Epithelial cell of esophagus (primary cell): ENCODE results near the gene TAAR5.

ENCODE experiments used
- DNase-seq: peaks from one replicate; pipeline ENCODE4 v3.0.0; 2010; ENCODE audit warnings: low read depth
- H3K4me3 ChIP-seq: 2 replicates; pipeline ENCODE4 v1.5.1; 2011; ENCODE audit warnings: mild to moderate bottlenecking, low read length, control low read depth
- CTCF ChIP-seq: IDR thresholded peaks from 2 replicates; pipeline ENCODE4 v1.5.1; 2011; ENCODE audit warnings: low read depth, mild to moderate bottlenecking, low read length, control low read depth, inconsistent platforms; ENCODE audit not compliant: insufficient read depth; ENCODE audit errors: missing control alignments

TAAR5 gene

GRCh38 chr6:132598473-132598872 lies 8.9 kb upstream of the TAAR5 start:
- DNase-seq = peak; percentile 37
- peak; percentile 42 for TF ChIP-seq CTCF
- no peak overlapping the region for H3K4me3 ChIP-seq

- no peak for TF ChIP-seq CTCF
- H3K4me3 ChIP-seq = no peak overlapping the region
- DNase-seq = no peak
Measured at GRCh38 chr6:132596201-132596600, 6.7 kb upstream of the TAAR5 start.

GRCh38 chr6:132592855-132593254 lies 3.3 kb upstream of the TAAR5 start:
- no peak overlapping the region for H3K4me3 ChIP-seq
- no peak for TF ChIP-seq CTCF
- DNase-seq = no peak

GRCh38 chr6:132590362-132590761 lies 821 bp upstream of the TAAR5 start:
- TF ChIP-seq CTCF = no peak
- no peak for DNase-seq
- H3K4me3 ChIP-seq = no peak overlapping the region

GRCh38 chr6:132587424-132587823 lies 2.1 kb downstream of the TAAR5 start:
- DNase-seq = no peak
- H3K4me3 ChIP-seq = no peak overlapping the region
- TF ChIP-seq CTCF = no peak

- no peak overlapping the region for H3K4me3 ChIP-seq
- DNase-seq = no peak
- no peak for TF ChIP-seq CTCF
Measured at GRCh38 chr6:132584698-132585097, 4.8 kb downstream of the TAAR5 start.

- DNase-seq = no peak
- TF ChIP-seq CTCF = no peak
- H3K4me3 ChIP-seq = no peak overlapping the region
Measured at GRCh38 chr6:132571774-132572173, 17.8 kb downstream of the TAAR5 start.
